Activated CD8-positive, alpha-beta memory T cell treated with anti-CD3 and anti-CD28 coated beads for 36 hours (primary cell): ENCODE measurements around the gene IER3. TPM values are rescaled to one million over a fixed set of nuclear protein-coding genes. Genes with fewer than 3 reads are reported as not detected.

Source experiments
- CTCF ChIA-PET: fragments of 350-600 bp; sonication (Branson Sonifier 250); formaldehyde crosslinking; loops from one replicate; lab custom pipeline; 2021; ENCODE audit warnings: antibody characterized with exemption; lab: Charles Lee
- POLR2A ChIA-PET: fragments of 350-600 bp; sonication (Branson Sonifier 250); formaldehyde crosslinking; loops from one replicate; lab custom pipeline; 2021; ENCODE audit warnings: antibody characterized with exemption; lab: Charles Lee
- total RNA-seq, 2 experiments: library from RNA; stranded (reverse); gene quantifications; one replicate each; pipeline ENCODE4 v1.2.3, GENCODE V29; 2021

The IER3 gene
- total RNA-seq, 2 experiments from 2014 or later = 312 to 322 TPM

GRCh38 chr6:30738532-30738931 is 5.8 kb downstream of the IER3 start:
- POLR2A ChIA-PET = interaction anchor here (0.9 kb wide), 1 partner anchor 81 kb away, joined by 4 read pairs; no protein-coding TSS in a partner anchor
- CTCF ChIA-PET = interaction anchor here (1.5 kb wide), 1 partner anchor 60 kb away, joined by 4 read pairs; no protein-coding TSS in a partner anchor

DNA sequence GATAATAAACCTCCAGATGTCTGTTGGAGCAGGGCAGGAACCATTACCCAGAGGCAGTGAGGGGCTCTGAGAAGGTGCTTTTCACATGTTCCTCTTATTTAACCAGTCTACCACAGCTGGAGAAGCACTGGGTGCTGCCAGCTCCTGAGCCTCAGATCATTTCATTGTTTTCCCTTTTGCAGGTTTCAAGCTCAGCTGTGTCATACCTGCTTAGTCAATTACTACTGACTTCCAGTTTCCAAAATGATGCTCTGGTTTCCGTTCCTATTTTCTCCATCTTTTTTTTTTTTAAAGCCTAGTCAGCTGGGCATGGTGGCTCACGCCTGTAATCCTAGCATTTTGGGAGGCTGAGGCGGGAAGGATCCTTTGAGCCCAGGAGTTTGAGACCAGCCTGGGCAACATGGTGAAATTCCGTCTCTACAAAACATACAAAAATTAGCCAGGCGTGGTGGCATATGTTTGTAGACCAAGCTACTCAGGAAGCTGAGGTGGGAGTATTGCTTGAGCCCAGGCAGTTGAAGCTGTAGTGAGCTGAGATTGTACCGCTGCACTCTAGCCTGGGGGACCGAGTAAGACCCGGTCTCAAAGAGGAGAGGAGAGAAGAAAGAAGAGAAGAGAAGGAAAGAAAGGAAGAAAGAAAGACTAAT is 8.6 kb downstream of the IER3 start:
- POLR2A ChIA-PET = interaction anchor here (0.5 to 1.9 kb wide), 12 partner anchors 14 to 534 kb away, joined by 3 to 6 read pairs (median 3); partner anchors contain the start of gene PRR3
- CTCF ChIA-PET = interaction anchor here (0.9 to 2.9 kb wide), 9 partner anchors 12 to 96 kb away, joined by 3 to 14 read pairs (median 4); no protein-coding TSS in a partner anchor

DNA sequence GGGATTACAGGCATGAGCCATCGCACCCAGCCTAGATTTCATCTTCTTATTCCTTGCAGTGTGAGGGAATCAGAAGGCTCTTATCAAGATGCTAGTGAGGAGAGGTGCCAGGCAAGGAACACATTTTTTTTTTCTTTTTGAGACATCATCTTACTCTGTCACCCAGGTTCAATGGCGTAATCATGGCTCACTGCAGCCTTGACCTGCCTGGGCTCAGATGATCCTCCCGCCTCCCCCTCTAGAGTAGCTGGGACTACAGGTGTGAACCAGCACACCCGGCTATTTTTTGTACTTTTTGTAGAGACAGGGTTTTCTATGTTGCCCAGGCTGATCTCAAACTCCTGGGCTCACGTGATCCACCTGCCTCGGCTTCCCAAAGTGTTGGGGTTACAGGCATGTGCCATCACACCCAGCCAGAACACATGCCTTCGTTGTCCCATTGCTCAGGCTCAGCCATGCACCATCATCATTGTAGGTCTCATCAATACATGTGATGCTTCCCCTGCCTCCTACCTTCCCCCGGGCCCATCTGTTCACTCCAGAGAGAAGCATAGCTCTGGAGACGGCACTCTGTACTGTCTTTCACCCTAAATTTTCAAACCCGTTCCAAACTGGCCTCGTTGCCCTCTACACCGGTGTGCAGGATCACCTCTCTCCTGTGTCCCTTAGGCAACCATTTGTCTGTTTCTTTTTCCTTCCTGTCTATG is 12.0 kb downstream of the IER3 start:
- ChIA-PET CTCF (interaction anchor here (0.9 to 3.6 kb wide), 4 partner anchors 12 to 169 kb away, joined by 5 to 33 read pairs (median 19); partner anchors contain the start of gene TUBB), POLR2A (interaction anchor here (1.2 kb wide), 1 partner anchor 10 kb away, joined by 3 read pairs; no protein-coding TSS in a partner anchor)

DNA sequence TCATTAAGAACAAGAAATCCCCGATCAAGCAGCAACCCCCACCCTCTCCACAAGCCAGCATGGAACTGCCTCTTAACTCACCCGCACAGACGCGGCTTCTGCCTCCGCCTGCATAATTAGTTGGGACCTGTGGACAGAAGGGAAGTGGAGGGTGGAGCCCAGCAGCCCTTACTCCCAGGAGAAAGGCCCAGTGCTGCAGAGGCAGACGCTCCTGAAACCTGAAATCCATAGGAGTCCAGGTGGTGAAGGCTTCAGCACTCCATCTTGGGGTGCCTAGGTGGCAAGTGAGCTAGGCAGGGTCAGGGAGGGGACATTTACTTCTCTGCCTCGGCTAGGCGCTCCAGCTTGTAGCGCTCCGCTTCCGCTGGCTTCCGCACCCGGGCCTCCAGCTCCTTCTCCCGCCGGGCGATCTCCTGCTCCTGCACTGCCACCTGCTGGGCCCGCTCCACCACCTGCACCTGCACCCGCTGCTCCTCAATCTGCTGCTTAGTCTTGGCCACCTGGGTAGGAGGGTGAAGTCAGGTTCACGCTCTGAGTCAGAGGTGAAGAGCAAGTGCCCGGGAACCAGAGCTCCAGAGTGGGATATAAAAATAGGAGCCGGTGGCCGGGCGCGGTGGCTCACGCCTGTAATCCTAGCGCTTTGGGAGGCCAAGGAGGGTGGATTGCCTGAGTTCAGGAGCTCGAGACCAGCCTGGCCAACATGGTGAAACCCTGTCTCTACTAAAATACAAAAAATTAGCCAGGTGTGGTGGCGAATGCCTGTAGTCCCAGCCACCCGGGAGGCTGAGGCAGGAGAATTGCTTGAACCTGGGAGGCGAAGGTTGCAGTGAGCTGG is 13.5 kb downstream of the IER3 start:
- ChIA-PET CTCF (interaction anchor here (0.5 to 3.6 kb wide), 30 partner anchors 10 to 171 kb away, joined by 3 to 33 read pairs (median 4); partner anchors contain the start of genes ATAT1, DHX16, IER3 and MDC1), POLR2A (interaction anchor here (0.6 to 1.3 kb wide), 10 partner anchors 9 to 115 kb away, joined by 3 to 22 read pairs (median 6); no protein-coding TSS in a partner anchor)

DNA sequence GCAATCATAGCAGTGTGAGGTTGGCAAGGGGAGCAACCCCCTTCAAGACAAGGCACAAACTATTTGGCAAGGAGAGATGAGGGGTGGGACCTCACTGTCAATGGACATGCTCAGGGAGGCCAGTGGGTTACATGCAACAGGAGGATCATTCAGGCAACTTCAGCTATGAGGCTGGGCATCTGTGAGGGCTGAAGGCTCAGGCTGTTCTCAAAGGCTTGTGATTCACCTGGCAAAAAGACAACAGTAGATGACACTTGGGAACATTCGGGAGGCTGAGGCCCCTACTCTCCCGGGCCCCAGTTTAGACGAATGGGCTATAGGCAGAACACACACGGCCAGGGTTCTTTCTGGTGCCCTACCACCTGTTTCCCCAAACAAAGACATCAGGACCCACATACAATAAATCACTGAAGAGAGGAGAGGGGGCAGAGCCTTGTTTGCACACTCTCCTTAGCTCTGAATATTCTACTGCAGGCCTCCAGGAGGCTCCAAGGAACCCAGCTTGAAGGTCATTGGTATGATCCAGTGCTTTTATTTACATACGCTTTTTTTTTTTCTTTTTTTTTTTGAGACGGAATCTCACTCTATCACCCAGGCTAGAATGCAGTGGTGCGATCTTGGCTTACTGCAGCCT is 16.3 kb downstream of the IER3 start:
- CTCF ChIA-PET = interaction anchor here (1.4 to 1.8 kb wide), 3 partner anchors 9 to 187 kb away, joined by 3 to 10 read pairs (median 7); no protein-coding TSS in a partner anchor
- POLR2A ChIA-PET = interaction anchor here (0.5 to 0.7 kb wide), 3 partner anchors 43 to 514 kb away, joined by 3 to 7 read pairs (median 4); no protein-coding TSS in a partner anchor

DNA sequence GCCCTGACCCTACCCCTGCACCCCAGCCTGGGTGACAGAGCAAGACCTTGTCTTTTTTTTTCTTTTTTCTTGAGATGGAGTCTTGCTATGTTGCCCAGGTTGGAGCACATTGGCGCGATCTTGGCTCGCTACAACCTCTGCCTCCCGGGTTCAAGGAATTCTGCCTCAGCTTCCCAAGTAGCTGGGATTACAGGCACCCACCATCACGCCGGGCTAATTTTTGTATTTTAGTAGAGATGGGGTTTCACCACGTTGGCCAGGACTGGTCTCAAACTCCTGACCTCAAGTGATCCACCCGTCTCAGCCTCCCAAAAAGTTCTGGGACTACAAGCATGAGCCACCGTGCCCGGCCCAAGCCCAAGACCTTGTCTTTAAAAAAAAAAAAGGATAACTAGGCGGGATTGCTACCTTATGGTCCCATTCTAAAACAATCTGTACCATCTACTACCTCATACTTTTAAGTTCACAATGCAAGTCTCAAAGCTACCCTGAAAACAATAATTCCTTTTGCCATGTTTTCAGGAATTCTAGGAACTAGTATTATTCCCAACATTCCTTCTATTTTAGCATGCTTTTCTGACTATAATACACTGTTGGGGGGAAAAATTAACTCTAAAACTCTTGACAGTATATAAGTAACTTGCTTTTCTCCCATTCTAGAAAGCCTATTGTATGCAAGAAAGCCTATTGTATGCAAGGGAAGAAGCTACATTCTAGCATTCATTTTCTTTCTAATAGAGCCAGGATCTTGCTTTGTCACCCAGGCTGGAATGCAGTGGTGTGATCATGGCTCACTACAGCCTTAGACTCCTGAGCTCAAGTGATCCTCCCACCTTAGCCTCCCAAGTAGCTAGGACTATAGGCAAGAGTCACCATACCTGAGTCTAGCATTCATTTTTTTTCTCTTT is 17.6 kb downstream of the IER3 start:
- POLR2A ChIA-PET = interaction anchor here (0.7 kb wide), 1 partner anchor 138 kb away, joined by 5 read pairs; no protein-coding TSS in a partner anchor

DNA sequence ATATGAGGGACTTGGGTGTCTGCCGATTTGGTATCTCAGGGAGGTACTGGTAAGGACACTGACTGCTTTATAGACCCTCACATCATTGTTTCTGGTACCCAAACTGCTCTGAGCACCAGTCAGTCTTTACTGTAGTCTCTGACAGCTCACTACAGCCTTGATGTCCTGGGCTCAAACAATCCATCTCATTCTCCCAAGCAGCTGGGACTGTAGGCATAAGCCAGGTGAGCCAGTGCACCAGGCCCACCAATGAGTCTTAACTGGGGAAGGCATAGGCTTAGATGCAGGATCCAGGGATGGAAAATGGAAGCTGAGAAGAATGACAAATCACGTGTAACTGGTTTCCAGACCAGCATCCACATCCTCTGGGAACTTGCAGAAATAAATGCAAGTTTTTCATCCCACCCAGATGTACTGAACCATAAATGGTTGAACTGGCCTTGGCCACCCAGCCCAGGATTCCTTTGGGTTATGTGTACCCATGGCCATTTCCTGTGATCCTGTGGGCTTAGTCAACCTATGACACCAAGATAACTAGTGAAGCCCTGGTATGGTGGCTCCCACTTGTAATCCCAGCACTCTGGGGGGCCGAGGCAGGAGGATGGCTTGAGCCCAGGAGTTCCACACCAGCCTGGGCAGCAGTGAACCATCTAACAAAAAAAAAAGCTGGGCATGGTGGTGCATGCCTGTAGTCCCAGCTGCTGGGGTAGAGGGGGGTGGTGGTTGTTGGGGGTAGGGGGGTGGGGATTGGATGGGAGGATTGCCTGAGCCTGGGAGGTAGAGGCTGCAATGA is 18.4 kb downstream of the IER3 start:
- ChIA-PET POLR2A (interaction anchor here (0.5 kb wide), 1 partner anchor 323 kb away, joined by 3 read pairs; no protein-coding TSS in a partner anchor), CTCF (interaction anchor here (1.1 to 1.3 kb wide), 3 partner anchors 11 to 53 kb away, joined by 3 to 4 read pairs (median 3); partner anchors contain the start of gene DHX16)

More for the DNA sequence above, 17.6 kb downstream of the IER3 start:
- CTCF ChIA-PET = interaction anchor here (0.9 to 1.3 kb wide), 4 partner anchors 10 to 54 kb away, joined by 3 to 4 read pairs (median 3); partner anchors contain the start of gene DHX16

- ChIA-PET CTCF (interaction anchor here (0.6 to 5.3 kb wide), 4 partner anchors 11 to 93 kb away, joined by 3 to 64 read pairs (median 28); no protein-coding TSS in a partner anchor), POLR2A (interaction anchor here (0.6 to 8.4 kb wide), 3 partner anchors 44 to 115 kb away, joined by 3 to 98 read pairs (median 4); no protein-coding TSS in a partner anchor)
Observed at GRCh38 chr6:30724906-30725667, 19.3 kb downstream of the IER3 start.

- ChIA-PET POLR2A (interaction anchor here (1.0 to 8.4 kb wide), 2 partner anchors 43 to 114 kb away, joined by 3 to 98 read pairs; no protein-coding TSS in a partner anchor), CTCF (interaction anchor here (1.6 to 5.3 kb wide), 5 partner anchors 12 to 88 kb away, joined by 3 to 64 read pairs (median 5); partner anchors contain the start of gene FLOT1)
Observed at GRCh38 chr6:30723843-30724741, 20.3 kb downstream of the IER3 start.

DNA sequence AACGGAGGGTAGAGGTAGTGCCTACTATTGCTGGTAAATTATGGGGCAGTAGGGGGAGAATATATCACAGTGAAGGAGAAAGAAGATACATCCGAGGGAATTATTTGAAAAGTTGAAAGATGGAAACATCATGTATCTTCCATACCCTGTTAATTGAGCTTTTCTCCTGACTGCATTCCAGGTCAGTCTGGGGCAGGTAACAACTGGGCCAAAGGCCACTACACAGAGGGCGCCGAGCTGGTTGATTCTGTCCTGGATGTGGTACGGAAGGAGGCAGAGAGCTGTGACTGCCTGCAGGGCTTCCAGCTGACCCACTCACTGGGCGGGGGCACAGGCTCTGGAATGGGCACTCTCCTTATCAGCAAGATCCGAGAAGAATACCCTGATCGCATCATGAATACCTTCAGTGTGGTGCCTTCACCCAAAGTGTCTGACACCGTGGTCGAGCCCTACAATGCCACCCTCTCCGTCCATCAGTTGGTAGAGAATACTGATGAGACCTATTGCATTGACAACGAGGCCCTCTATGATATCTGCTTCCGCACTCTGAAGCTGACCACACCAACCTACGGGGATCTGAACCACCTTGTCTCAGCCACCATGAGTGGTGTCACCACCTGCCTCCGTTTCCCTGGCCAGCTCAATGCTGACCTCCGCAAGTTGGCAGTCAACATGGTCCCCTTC is 21.0 kb downstream of the IER3 start:
- ChIA-PET POLR2A (interaction anchor here (1.0 to 8.4 kb wide), 4 partner anchors 9 to 97 kb away, joined by 3 to 98 read pairs (median 4); partner anchors contain the start of gene ATAT1), CTCF (interaction anchor here (0.6 to 5.5 kb wide), 15 partner anchors 8 to 158 kb away, joined by 3 to 64 read pairs (median 3); partner anchors contain the start of genes C6orf136, DHX16, FLOT1 and MRPS18B)

DNA sequence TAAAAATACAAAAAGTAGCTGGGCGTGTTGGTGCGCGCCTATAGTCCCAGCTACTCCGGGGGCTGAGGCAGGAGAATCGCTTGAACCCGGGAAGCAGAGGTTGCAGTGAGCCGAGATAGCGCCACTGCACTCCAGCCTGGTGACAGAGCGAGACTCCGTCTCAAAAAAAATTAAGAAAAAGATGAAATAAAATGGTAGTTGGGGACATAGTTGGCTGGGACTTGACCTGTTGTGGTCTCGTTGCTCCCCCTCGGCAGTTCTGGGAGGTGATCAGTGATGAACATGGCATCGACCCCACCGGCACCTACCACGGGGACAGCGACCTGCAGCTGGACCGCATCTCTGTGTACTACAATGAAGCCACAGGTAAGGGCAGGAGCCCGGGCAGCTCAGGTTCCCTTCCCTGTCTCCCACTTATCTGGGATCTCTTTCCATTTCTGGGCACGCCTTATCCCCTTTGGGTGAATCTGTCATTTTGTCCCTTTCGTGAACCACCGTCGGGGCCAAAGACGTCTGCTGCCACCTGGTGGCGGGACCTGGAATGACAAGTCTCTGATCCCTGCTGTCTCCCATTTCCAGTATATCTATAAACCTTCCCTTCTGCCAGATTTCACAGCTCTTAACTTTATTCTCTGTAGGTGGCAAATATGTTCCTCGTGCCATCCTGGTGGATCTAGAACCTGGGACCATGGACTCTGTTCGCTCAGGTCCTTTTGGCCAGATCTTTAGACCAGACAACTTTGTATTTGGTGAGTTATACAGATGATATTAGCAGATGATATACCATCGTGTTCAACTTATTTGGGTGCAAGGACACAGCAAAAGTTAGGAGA is 21.9 kb downstream of the IER3 start:
- CTCF ChIA-PET = interaction anchor here (0.6 to 5.5 kb wide), 17 partner anchors 8 to 160 kb away, joined by 3 to 64 read pairs (median 3); partner anchors contain the start of genes C6orf136, DHX16, FLOT1 and MRPS18B
- POLR2A ChIA-PET = interaction anchor here (0.7 to 8.4 kb wide), 13 partner anchors 8 to 151 kb away, joined by 3 to 98 read pairs (median 4); partner anchors contain the start of genes ABCF1, ATAT1, DHX16 and MRPS18B

- CTCF ChIA-PET = interaction anchor here (0.7 to 5.5 kb wide), 13 partner anchors 9 to 160 kb away, joined by 3 to 64 read pairs (median 4); partner anchors contain the start of genes C6orf136 and DHX16
- POLR2A ChIA-PET = interaction anchor here (0.7 to 8.4 kb wide), 12 partner anchors 9 to 151 kb away, joined by 3 to 98 read pairs (median 4); partner anchors contain the start of genes ABCF1, ATAT1, DHX16 and MRPS18B
Observed at GRCh38 chr6:30722025-30722279, 22.4 kb downstream of the IER3 start.
